ENCODE data around the gene SDHA.
"Not testable (repeated sequence)": the region's sequence is repeated elsewhere in the genome, so short reads cannot be mapped to it uniquely, and the experiment has no call there.

Gene SDHA

DNA sequence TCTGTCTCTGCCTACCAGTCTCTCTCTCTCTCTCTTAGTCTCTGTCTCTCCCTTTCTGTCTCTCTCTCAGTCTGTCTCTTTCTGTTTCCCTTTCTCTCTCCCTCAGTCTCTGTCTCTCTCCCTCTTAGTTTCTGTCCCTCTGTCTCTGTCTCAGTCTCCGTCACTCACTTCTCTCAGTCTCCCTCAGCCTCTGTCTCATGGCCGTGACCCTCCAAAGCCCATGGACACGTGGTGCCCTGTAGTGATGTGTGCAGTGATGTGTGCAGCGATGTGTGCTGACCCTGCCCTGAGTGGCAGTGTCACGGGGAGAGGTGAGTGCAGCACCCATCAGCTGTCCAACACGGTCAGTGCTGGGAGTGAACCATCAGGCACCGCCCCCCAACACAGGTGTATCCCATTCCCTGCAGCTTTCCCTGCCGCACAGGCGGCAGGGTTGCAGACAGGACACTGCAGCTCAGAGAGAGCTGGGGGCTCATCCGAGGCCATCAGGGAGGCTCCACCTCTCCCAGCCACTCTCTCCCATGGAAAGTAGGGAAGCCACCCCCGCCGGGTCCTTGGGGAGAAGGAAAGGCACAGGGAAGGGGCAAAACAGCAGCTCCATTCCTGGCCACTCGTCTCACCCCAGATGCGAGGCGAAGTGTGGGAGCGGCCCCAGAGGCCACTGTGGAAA, 27.6 kb upstream of the SDHA start:
- H3K27me3 Mint-ChIP-seq (ENCODE audit: low read depth) = no peaks in the 10 kb centered on the region
- H3K27ac Mint-ChIP-seq = no peak overlapping the region
- H3K9me3 Mint-ChIP-seq = no peaks in the 10 kb centered on the region
- H3K4me3 Mint-ChIP-seq = no peak overlapping the region
- peaks cover 8% of the 10 kb centered on the region for H3K4me1 Mint-ChIP-seq (ENCODE audit: low read depth)
- H3K36me3 Mint-ChIP-seq (ENCODE audit: low read depth) = no peaks in the 10 kb centered on the region

DNA sequence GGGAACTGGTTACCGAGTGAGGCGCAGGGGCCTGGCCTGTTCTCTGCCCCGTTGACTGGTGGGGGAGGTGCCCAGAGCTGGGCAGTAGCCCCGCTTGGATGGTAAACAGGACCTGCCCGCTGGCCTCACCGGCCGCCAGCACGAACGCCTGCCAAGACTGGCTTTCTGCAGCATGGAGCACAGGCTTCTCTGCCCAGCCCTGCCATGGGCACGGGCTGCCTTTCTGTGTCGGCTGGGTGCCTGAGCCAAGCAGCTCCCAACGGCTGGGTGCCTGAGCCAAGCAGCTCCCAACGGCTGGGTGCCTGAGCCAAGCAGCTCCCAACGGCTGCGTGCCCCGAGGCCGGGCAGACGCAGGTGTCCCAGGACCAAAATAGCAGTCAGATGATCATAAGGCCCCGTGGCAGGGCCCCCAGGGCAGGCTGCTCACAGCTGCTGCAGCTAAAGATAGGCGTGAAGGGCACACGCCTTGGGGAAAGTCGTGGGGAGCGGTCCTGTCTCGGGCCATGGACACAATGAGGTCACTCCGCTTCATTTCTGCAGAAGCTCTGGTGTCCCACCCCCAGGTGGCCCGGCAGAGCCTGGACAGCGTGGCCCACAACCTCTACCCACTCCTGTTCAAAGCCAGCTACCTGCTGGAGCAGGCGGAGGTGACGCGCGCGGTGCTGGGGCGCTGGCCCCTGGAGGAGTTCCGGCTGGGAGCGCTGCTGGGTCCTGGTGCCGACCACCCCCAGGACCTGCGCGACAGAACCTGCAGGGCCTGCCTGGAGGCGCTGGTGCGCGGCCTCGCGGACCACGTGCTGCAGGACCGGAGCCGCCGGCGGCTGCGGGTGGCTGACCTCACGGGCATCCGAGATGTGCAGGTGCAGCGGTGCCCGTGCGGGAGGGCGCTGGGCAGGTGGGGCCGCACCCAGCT, 26.8 kb upstream of the SDHA start, which contains the start of gene LRRC14B:
TSS of gene LRRC14B (plus strand) at position 460 of the 913 bp plus-strand sequence. CDS start at position 504, 44 bp downstream.
- peaks cover 8% of the 10 kb centered on the region for H3K4me1 Mint-ChIP-seq (ENCODE audit: low read depth)
- no peak within 1 kb of the TSS for H3K4me3 Mint-ChIP-seq
- H3K27ac Mint-ChIP-seq = no peak within 1 kb of the TSS
- H3K9me3 Mint-ChIP-seq = no peaks in the 10 kb centered on the region
- H3K27me3 Mint-ChIP-seq (ENCODE audit: low read depth) = no peaks in the 10 kb centered on the region
- no peaks in the 10 kb centered on the region for H3K36me3 Mint-ChIP-seq (ENCODE audit: low read depth)

DNA sequence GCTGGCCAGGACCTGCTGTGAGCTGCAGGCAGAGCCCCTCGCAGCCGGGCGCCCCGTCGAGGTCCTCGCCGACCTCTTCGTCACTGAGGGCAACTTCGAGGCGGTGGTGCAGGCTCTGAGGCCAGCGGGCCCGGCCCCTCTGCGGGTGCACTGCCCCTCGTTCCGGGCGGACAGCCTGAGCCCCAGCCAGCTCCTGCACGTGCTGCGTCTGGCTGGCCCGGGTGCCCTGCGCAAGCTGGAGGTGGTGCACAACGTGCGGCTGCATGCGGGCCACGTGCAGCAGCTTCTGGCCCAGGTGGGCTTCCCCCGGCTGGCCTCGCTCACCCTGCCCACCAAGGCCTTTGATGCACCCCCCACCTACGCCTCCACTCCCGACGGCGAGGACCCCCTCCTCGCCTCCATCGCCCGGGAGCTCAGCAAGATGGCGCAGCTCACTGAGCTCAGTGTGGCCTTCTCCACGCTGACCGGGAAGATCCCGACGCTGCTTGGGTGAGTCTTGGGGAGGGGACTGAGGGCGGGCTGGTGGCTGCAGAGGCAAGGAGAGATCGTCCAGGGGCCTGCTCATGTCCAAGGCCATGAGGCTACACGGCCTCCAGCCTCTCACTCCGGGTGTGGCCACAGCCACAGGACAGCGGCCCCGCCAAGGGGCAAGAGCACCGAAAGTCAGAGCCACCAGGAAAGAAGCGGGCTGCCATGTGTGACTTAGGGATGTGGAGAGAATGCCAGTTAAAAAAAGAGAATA, 26.0 kb upstream of the SDHA start:
- Mint-ChIP-seq H3K9me3 (no peaks in the 10 kb centered on the region), H3K36me3 (ENCODE audit: low read depth) (no peaks in the 10 kb centered on the region), H3K27ac (no peak overlapping the region), H3K4me1 (ENCODE audit: low read depth) (peaks cover 8% of the 10 kb centered on the region), H3K4me3 (no peak overlapping the region), H3K27me3 (ENCODE audit: low read depth) (no peaks in the 10 kb centered on the region)

DNA sequence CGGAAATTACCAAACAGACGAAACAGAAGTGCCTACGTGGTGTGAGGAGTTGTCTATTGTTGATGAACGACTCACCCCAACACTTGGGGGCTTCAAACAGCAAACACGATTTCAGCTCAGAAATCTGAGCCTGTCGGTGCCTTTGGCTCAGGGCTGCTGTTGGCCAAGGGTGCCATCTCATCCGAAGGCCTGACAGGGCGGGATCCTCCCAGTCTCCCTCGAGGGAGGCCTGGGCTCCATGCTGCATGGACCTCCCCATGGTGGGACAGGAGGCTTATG, 25.5 kb upstream of the SDHA start:
- Mint-ChIP-seq H3K27me3 (ENCODE audit: low read depth) (no peaks in the 10 kb centered on the region), H3K27ac (no peak overlapping the region), H3K4me1 (ENCODE audit: low read depth) (peaks cover 8% of the 10 kb centered on the region), H3K36me3 (ENCODE audit: low read depth) (no peaks in the 10 kb centered on the region), H3K9me3 (no peaks in the 10 kb centered on the region), H3K4me3 (no peak overlapping the region)

DNA sequence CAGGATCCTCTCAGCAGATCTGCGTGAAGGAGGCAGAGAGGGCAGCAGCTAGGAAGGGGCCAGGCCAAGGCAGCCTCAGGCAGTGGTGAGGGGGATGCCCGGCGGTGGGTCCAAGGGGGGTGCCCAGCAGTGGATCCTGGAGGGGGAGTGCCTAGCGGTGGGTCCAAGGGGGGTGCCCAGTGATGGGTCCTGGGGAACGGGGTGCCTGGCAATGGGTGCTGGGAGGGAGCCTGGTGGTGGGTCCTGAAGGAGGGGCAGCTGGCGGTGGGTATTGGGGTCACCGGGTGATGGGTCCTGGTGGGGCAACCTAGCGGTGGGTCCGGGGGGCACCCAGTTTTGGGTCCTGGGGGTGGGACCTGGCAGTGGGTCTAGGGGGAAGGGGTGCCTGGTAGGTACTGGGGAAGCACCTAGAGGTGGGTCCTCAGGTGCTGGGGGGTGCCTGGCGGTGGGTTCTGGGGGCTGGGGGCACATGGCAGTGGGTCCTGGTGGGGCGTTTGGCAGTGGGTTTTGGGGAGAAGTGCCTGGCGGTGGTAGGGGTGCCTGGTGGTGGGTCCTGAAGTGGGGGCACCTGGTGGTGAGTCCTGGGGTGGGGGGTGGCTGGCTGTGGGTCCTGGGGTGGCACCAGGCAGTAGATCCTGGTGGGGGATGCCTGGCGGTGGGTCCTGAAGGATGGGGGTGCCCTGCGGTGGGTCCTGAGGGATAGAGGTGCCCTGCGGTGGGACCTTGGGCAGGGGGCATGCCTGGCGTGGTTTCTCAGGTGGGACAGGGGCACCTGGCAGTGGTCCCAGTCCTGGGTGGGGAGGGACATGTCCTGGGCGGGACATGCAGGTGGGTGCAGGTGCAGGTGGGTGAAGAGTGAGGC, 24.9 kb upstream of the SDHA start:
- H3K4me1 Mint-ChIP-seq (ENCODE audit: low read depth) = peaks cover 8% of the 10 kb centered on the region
- no peaks in the 10 kb centered on the region for H3K27me3 Mint-ChIP-seq (ENCODE audit: low read depth)
- H3K36me3 Mint-ChIP-seq (ENCODE audit: low read depth) = no peaks in the 10 kb centered on the region
- H3K9me3 Mint-ChIP-seq = no peaks in the 10 kb centered on the region
- H3K4me3 Mint-ChIP-seq = no peak overlapping the region
- no peak overlapping the region for H3K27ac Mint-ChIP-seq

DNA sequence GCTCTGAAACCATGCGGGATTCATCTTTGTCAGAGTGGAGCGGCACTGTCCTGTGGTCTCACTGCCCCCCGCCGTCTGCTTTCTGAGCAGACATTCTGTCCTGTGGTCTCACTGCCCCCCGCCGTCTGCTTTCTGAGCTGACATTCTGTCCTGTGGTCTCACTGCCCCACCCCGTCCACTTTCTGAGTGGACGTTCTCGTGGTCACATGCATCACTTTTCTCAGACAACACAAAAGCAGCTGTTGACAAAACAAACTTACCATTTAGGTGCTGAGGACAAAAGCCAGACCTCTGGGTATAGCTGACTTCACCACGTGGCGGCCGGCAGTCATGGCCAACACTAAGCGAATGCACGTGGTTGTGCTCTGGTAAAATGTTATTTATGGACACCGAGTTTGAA, 24.0 kb upstream of the SDHA start:
- no peak overlapping the region for H3K27ac Mint-ChIP-seq
- H3K4me3 Mint-ChIP-seq = no peak overlapping the region
- no peaks in the 10 kb centered on the region for H3K27me3 Mint-ChIP-seq (ENCODE audit: low read depth)
- no peaks in the 10 kb centered on the region for H3K36me3 Mint-ChIP-seq (ENCODE audit: low read depth)
- H3K4me1 Mint-ChIP-seq (ENCODE audit: low read depth) = peaks cover 3% of the 10 kb centered on the region
- H3K9me3 Mint-ChIP-seq = no peaks in the 10 kb centered on the region

DNA sequence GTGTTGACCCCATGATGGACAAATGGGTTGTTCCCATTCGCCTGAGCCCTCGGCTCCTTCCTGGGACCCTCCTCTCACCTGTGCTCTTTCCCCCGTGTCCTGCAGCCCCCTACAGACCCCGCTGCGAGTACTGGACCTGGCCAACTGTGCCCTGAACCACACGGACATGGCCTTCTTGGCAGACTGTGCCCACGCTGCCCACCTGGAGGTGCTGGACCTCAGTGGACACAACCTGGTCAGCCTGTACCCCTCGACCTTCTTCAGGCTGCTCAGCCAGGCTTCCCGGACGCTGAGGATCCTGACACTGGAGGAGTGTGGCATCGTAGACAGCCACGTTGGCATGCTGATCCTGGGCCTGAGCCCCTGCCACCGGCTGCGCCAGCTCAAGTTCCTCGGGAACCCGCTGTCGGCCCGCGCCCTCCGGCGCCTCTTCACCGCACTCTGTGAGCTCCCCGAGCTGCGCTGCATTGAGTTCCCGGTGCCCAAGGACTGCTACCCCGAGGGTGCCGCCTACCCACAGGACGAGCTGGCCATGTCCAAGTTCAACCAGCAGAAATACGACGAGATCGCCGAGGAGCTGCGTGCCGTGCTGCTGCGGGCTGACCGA, 23.4 kb upstream of the SDHA start:
- no peak overlapping the region for H3K27ac Mint-ChIP-seq
- H3K4me3 Mint-ChIP-seq = no peak overlapping the region
- no peaks in the 10 kb centered on the region for H3K9me3 Mint-ChIP-seq
- no peaks in the 10 kb centered on the region for H3K27me3 Mint-ChIP-seq (ENCODE audit: low read depth)
- H3K4me1 Mint-ChIP-seq (ENCODE audit: low read depth) = peaks cover 3% of the 10 kb centered on the region
- no peaks in the 10 kb centered on the region for H3K36me3 Mint-ChIP-seq (ENCODE audit: low read depth)

DNA sequence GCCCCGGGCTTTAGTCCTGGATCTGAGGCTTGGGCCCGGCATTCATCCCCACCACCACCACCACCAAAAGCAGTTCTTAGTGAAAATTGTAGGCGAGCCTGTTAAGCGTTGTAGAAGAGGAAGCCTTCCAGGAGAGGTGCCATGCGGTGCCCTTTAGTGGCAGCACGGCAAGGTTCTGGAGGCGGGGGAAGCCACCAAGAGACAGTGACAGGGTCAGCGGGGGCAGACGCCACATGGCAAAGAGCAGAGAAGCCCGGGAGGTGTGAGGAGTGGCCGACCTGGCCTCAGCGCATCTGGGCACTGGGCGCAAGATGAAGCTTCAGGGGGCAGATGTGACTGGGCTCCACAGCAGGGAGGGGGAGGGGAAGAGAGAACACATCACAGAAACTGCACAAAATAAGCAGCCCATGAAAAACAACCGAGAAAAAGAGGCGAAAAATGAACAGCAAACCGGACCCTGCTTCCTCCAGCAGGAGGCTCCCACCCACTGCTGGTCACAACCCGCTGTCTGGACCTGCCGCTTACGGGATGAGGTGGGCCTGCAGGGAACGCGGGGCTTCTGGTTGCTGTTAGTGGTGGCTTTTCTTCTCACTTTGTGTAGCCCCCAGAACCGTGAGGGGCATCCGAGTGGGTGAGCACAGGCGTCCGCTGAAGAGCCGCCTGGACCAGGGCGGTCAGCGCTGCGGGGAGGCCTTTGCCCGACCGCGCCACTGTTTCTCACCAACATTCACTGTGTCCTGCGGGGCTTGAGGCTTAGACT, 22.5 kb upstream of the SDHA start:
- no peaks in the 10 kb centered on the region for H3K4me1 Mint-ChIP-seq (ENCODE audit: low read depth)
- H3K9me3 Mint-ChIP-seq = no peaks in the 10 kb centered on the region
- no peaks in the 10 kb centered on the region for H3K27me3 Mint-ChIP-seq (ENCODE audit: low read depth)
- no peak overlapping the region for H3K4me3 Mint-ChIP-seq
- H3K27ac Mint-ChIP-seq = no peak overlapping the region
- no peaks in the 10 kb centered on the region for H3K36me3 Mint-ChIP-seq (ENCODE audit: low read depth)

DNA sequence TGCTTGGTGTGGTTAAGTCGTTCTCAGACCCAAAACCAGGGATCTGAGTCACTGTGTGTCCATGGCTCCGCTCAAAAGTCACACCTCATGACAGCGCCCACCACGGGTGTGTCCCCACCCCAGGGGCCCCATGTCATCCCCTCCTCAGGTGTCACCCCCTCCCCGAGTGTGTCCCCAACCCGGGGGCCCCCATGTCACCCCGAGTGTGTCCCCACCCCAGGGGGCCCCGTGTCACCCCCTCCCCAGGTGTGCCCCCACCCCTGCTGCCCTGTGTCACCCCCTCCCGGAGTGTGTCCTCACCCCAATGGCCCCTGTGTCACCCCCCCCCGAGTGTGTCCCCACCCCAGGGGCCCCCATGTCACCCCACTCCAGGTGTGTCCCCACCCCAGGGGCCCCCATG, 21.8 kb upstream of the SDHA start:
- H3K9me3 Mint-ChIP-seq = no peaks in the 10 kb centered on the region
- no peaks in the 10 kb centered on the region for H3K27me3 Mint-ChIP-seq (ENCODE audit: low read depth)
- H3K4me3 Mint-ChIP-seq = no peak overlapping the region
- H3K36me3 Mint-ChIP-seq (ENCODE audit: low read depth) = no peaks in the 10 kb centered on the region
- no peak overlapping the region for H3K27ac Mint-ChIP-seq
- H3K4me1 Mint-ChIP-seq (ENCODE audit: low read depth) = no peaks in the 10 kb centered on the region

DNA sequence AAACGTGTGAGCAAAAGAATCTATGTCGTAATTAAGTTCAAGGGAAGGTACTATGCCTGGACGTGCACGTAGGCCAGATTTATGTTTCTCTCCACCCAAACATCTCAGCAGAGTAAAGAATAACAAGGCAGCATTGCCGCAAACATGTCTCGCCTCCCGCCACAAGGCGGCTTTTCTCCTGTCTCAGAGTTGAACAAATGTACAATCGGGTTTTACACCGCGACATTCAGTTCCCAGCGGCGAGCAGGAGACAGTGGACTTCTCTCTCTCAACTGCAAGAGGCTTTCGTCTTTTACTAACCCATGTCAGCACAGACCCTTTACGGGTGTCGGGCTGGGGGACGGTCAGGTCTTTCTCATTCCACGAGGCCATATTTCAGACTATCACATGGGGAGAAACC, 21.1 kb upstream of the SDHA start:
- not testable (repeated sequence) for H3K4me3 Mint-ChIP-seq; H3K4me1 Mint-ChIP-seq (ENCODE audit: low read depth); H3K9me3 Mint-ChIP-seq; H3K27ac Mint-ChIP-seq; H3K27me3 Mint-ChIP-seq (ENCODE audit: low read depth); H3K36me3 Mint-ChIP-seq (ENCODE audit: low read depth)

DNA sequence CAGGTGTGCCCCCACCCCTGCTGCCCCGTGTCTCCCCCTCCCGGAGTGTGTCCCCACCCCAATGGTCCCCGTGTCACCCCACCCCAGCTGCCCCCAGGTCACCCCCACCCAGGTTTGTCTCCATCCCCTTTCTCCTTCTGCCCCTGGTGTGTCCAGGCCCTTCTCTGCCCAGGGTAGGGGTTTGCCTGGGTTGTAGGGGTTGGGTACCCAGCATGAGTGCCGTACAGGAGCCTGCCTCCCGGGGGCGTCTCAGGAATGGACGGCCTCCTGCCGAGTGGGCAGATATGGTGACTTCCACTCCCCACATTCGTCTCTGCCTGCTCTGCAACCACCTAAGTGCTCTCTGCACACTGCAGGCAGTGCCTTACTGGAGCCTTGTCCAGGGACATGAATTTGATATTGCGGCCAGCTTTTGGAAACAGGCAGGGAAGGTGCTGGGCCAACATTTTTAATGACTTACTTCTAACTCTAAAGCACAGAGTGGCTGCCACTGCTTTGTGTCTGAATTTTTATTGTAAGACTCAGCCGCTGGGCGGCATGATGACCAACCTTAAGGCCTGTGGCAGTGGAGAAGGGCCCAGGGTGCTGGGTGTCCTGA, 20.1 kb upstream of the SDHA start:
- H3K27ac Mint-ChIP-seq = no peak overlapping the region
- peaks cover 1% of the 10 kb centered on the region for H3K36me3 Mint-ChIP-seq (ENCODE audit: low read depth)
- H3K27me3 Mint-ChIP-seq (ENCODE audit: low read depth) = no peaks in the 10 kb centered on the region
- no peak overlapping the region for H3K4me3 Mint-ChIP-seq
- H3K9me3 Mint-ChIP-seq = no peaks in the 10 kb centered on the region
- H3K4me1 Mint-ChIP-seq (ENCODE audit: low read depth) = no peaks in the 10 kb centered on the region

DNA sequence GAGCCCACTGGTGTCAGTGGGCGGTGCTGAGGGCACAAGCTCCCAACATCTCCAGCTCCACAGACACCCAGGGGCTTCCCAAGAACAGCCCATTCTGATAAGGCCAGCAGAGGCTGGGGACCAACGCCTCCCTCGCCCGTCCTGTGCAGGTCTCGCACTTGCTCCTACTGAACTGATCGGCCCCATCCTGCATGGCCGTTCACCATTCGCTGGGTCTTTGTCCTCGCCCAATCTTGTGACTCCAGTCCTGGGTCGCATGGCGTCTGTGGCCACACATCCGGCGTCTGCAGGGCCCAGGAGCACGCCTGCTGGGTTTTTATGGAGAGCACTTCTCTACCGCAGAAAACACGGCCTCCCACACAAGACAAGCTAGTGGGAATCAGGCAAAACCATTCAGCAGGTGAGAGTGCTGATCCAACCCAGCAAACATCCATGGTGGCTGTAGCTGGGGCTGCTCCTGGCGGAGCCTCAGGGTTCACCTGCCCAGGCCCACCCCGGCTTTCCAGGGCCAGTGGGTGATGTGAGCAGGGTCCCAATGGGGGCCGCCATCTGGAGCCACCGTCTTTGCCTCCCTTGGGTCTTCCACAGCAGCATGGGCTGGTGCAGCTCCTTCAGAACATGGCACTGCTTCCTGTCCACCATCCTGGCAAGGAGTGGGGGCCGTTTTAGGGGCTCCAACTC, 19.5 kb upstream of the SDHA start:
- no peaks in the 10 kb centered on the region for H3K4me1 Mint-ChIP-seq (ENCODE audit: low read depth)
- H3K4me3 Mint-ChIP-seq = no peak overlapping the region
- H3K9me3 Mint-ChIP-seq = no peaks in the 10 kb centered on the region
- no peaks in the 10 kb centered on the region for H3K27me3 Mint-ChIP-seq (ENCODE audit: low read depth)
- no peak overlapping the region for H3K27ac Mint-ChIP-seq
- peaks cover 1% of the 10 kb centered on the region for H3K36me3 Mint-ChIP-seq (ENCODE audit: low read depth)

Data from T-helper 1 cell treated with Interleukin-12 subunit alpha and Interleukin-12 subunit beta and Interleukin-4 antibody, amounts not matched to agents 30 μg/mL and 1 μg/mL, for 36 hours (primary cell).